GM13976 (cell line): ENCODE results near the gene APOBEC3H.

Experiments
- DNase-seq: peaks from one replicate; pipeline ENCODE4 v3.0.0; 2012; ENCODE audit warnings: low spot score
- in situ Hi-C: fragments of 300-500 bp; cut with MboI; formaldehyde crosslinking; loops from one replicate; pipeline ENCODE4 v1.12.0; 2022; ENCODE audit warnings: low sequenced_read_pairs, mixed read lengths, inconsistent platforms; ENCODE audit not compliant: unreplicated experiment
- TF ChIP-seq, protein P1 (sequence below): IDR thresholded peaks from 2 replicates; pipeline ENCODE4 v1.5.1; 2012; ENCODE audit warnings: borderline replicate concordance, mild to moderate bottlenecking; ENCODE audit not compliant: insufficient read depth; ENCODE audit errors: extremely low read depth, missing control alignments, control extremely low read depth

Gene APOBEC3H

DNA sequence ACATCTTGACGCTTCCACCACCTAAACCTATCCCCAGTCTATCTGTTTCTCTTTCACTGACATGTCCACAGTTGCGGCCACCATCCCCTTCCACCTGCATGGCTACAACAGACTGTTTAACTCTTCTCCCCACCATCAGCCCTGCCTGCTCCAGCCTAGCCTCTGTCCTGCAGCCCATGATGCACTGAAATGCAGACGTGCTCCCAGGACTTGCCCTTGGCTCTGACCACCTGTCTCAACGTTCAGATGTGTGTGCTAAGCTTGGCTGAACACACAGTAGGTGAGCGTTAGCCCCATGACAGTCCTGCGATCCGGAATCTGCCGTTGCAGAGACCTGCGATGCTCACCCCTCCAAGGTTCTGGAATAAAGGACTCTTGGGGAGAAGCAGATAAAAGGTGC, 32.7 kb downstream of the APOBEC3H start:
- no peak for DNase-seq
- TF ChIP-seq, protein P1, sequence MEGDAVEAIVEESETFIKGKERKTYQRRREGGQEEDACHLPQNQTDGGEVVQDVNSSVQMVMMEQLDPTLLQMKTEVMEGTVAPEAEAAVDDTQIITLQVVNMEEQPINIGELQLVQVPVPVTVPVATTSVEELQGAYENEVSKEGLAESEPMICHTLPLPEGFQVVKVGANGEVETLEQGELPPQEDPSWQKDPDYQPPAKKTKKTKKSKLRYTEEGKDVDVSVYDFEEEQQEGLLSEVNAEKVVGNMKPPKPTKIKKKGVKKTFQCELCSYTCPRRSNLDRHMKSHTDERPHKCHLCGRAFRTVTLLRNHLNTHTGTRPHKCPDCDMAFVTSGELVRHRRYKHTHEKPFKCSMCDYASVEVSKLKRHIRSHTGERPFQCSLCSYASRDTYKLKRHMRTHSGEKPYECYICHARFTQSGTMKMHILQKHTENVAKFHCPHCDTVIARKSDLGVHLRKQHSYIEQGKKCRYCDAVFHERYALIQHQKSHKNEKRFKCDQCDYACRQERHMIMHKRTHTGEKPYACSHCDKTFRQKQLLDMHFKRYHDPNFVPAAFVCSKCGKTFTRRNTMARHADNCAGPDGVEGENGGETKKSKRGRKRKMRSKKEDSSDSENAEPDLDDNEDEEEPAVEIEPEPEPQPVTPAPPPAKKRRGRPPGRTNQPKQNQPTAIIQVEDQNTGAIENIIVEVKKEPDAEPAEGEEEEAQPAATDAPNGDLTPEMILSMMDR: no peak
- in situ Hi-C loops: loop anchor here (10.0 kb wide), 1 partner anchor 255 kb away; the partner anchor contains the start of gene CBX6

DNA sequence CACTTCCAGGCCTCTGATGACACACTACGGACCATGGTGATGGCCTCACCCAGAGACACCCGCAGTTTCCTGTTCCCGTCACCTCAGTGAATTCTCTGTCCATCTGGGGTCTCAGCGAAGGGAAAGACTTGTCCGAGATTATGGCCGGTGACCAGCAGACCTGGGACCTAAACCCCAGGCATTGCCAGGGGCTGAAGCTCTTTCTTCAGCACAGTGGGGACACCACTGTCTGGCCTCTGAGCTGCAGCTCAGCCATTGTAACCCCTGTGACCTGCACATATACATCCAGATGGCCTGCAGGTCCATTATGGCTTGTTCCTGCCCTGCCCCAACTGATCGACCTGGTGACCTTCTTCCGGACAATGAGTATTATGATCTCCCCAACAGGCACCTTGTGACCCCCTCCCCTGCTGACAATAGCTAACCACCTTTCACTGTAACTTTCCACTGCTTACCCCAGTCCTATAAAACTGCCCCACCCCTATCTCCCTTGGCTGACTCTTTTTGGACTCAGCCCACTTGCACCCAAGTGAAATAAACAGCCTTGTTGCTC, 33.2 kb downstream of the APOBEC3H start:
- in situ Hi-C loops: no loop called here
- no peak for DNase-seq
- TF ChIP-seq, protein P1: no peak

DNA sequence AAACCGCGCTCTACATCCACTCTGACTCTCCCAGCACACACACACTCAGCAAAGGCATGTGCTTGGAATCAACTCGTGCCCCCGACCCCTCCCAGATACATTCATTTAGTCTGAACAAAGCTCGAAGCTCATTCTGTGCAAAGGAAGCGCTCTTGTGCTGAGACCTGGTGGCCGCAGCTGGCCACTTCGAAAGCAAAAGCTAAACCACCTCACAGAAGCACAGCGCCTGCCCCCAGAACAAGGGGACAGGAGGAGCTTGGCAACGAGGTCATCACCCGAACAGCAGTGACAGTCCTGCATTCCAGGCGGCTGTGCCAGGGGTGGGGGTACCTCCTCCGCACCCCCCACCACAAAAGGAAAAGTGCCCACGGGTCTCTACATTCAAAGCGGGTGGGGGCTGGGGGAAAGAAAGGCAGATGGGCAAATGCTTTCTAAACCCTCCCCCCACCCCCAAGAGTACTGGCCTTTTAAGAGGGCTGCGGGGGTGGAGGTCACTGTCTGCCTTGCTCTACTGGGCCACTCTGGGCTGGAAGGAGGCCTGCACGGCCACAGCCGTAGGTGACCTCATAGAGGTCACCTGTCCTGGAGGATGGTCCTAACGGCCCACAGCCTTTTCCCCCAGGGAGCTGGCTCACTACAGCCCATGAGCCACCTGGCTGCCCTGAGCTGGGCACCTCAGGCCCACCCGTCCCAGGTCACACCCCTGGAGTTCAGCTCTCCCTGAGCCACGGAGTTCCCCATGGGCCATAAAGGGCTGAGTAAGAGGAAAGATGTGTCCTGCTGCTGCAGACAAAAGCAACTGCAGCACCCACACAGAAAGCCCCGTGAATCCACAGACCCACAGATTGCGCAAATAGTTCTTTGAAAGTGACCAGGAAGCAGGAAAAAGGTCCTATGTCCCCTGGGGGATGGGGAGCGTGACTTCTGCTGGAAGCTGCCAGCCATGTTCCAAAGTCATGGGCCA, 34.1 kb downstream of the APOBEC3H start:
- in situ Hi-C loops: no loop called here

DNA sequence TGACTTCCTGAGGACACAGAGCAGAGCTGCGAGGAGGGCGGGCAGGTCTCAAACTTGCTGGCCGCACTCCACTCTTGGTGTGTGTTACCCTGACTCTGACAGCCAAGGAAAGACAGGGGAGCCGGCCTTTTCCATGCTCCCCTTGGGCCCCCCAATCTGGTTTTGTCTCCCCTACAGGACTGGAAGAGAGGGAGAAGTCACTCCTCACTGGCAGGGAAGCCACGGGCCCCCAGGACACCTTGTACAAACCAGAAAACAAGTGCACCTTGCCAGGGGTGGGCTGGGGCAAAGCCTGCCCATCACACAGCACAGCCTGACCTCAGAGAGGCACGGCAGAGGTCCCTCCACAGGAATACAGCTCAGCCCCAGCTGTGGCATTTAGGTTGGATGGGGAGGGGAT, 35.2 kb downstream of the APOBEC3H start:
- in situ Hi-C loops: no loop called here
- TF ChIP-seq, protein P1: no peak
- DNase-seq: no peak

More for the DNA sequence above, 34.1 kb downstream of the APOBEC3H start:
- no peak for DNase-seq
- TF ChIP-seq, protein P1: no peak

DNA sequence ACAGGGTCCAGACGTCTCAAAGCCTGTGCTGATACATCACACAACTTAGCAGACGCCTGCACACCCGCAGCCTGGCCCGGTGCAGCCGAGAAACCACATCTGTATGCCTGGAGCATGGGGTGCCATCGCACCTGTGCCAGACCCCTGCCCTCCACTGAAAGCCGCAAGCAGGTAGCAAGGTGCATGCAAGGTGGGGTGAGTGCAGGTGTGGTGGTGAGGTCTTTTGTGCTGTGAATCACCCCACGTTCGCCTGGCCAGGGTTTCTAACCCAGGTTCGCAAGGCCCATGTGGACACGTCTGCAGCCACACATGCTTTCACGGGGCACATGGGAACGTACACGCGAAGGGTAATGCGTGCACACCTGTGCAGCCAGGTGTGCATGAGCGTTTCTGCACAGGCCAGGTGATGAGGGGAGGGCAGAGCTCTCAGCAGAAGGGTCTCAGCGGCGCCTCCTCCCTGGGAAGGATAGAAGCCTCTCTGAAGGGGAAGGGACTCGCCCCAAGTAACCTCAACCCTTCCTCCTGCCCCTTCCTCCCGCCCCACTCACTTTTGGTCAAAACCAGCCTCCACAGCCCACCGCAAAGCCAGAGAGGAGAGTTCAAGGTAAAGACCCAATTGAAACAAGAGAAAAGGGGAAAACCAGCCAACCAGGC, 36.0 kb downstream of the APOBEC3H start:
- DNase-seq: no peak
- in situ Hi-C loops: no loop called here
- TF ChIP-seq, protein P1: no peak

DNA sequence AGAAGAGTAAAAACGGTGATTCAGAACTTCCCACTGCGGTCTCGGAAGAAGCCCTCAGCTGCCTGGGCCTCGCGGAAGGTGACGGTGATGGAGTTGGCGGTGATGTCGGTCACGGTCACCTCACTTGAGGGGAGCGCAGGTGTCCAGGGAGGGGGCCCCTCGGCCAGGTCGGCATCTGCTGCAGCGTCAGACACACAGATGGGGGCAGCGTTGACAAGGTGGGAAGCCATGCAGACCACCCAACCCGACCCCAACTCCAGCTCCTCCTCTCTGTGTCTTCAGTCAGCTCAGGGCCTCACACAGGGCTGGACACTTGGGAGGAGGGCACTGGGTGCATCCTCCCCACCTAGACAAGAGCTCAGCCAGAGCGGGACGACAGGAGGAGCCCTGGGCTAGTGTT, 36.8 kb downstream of the APOBEC3H start:
- TF ChIP-seq, protein P1: no peak
- in situ Hi-C loops: no loop called here
- DNase-seq: no peak
